Endothelial cell (in vitro differentiated cells): Measurements from ENCODE around the gene TTC9. TPM values are rescaled to one million over a fixed set of nuclear protein-coding genes. Genes with fewer than 3 reads are reported as not detected.

ENCODE experiments used
- DNase-seq: peaks from one replicate; pipeline ENCODE4 v3.0.0; 2021; ENCODE audit warnings: low spot score
- H3K27ac Mint-ChIP-seq: one replicate; pipeline ENCODE4 v1.8.0; 2021; ENCODE audit warnings: mixed read lengths, inconsistent platforms; ENCODE audit not compliant: unreplicated experiment
- H3K27me3 Mint-ChIP-seq: one replicate; pipeline ENCODE4 v1.8.0; 2021; ENCODE audit warnings: mild to moderate bottlenecking, moderate library complexity, mixed read lengths, inconsistent platforms; ENCODE audit not compliant: unreplicated experiment
- H3K36me3 Mint-ChIP-seq: one replicate; pipeline ENCODE4 v1.8.0; 2021; ENCODE audit warnings: mild to moderate bottlenecking, low read depth, mixed read lengths, inconsistent platforms; ENCODE audit not compliant: unreplicated experiment
- H3K4me1 Mint-ChIP-seq: one replicate; pipeline ENCODE4 v1.8.0; 2021; ENCODE audit warnings: mild to moderate bottlenecking, mixed read lengths, inconsistent platforms; ENCODE audit not compliant: unreplicated experiment
- H3K4me3 Mint-ChIP-seq: one replicate; pipeline ENCODE4 v1.8.0; 2021; ENCODE audit warnings: mild to moderate bottlenecking, mixed read lengths, inconsistent platforms; ENCODE audit not compliant: unreplicated experiment
- H3K9me3 Mint-ChIP-seq: one replicate; pipeline ENCODE4 v1.8.0; 2021; ENCODE audit warnings: mixed read lengths, inconsistent platforms; ENCODE audit not compliant: unreplicated experiment
- total RNA-seq: library from RNA; stranded (reverse); fragmentation: NEBNext Ultra II Directional; extraction: Animal tissue kit (Norgen Biotek cat#: 25700); gene quantifications from one replicate; pipeline ENCODE4 v1.2.1, GENCODE V29; 2021; ENCODE audit not compliant: unreplicated experiment
- TF ChIP-seq, protein P1 (sequence below): fragments of 200-600 bp; sonication (generic); IDR thresholded peaks from one replicate; pipeline ENCODE4 v1.5.0; 2021; ENCODE audit warnings: antibody characterized with exemption; ENCODE audit not compliant: unreplicated experiment

Gene TTC9
- total RNA-seq, 1 donor from 2014 or later: 16.9 TPM

DNA sequence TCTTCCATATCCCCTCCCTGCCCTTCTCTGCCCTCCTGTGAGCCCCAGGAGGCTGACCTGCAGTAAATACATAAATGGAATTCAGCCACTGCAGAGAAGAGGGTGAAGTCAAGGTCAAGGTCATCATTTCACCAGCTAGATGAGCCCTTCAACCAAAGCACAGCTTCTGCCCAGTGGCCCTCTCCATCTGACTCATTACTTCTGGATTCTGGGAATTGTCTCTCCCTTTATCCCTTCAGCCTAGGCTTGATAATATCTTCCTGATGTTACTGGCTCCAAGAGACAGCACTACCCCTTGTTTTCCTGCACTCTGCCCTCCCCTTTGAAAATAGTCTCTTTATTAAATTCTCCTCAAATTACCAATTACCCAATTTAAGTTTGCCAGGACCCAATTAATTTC, 64.5 kb downstream of the TTC9 start:
- Mint-ChIP-seq H3K4me1 (peaks cover 15% of the 10 kb centered on the region), H3K27ac (no peak overlapping the region), H3K36me3 (no peaks in the 10 kb centered on the region), H3K9me3 (no peaks in the 10 kb centered on the region), H3K27me3 (peaks cover 7% of the 10 kb centered on the region), H3K4me3 (no peak overlapping the region)
- DNase-seq: no peak
- TF ChIP-seq, protein P1, sequence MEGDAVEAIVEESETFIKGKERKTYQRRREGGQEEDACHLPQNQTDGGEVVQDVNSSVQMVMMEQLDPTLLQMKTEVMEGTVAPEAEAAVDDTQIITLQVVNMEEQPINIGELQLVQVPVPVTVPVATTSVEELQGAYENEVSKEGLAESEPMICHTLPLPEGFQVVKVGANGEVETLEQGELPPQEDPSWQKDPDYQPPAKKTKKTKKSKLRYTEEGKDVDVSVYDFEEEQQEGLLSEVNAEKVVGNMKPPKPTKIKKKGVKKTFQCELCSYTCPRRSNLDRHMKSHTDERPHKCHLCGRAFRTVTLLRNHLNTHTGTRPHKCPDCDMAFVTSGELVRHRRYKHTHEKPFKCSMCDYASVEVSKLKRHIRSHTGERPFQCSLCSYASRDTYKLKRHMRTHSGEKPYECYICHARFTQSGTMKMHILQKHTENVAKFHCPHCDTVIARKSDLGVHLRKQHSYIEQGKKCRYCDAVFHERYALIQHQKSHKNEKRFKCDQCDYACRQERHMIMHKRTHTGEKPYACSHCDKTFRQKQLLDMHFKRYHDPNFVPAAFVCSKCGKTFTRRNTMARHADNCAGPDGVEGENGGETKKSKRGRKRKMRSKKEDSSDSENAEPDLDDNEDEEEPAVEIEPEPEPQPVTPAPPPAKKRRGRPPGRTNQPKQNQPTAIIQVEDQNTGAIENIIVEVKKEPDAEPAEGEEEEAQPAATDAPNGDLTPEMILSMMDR: no peak

DNA sequence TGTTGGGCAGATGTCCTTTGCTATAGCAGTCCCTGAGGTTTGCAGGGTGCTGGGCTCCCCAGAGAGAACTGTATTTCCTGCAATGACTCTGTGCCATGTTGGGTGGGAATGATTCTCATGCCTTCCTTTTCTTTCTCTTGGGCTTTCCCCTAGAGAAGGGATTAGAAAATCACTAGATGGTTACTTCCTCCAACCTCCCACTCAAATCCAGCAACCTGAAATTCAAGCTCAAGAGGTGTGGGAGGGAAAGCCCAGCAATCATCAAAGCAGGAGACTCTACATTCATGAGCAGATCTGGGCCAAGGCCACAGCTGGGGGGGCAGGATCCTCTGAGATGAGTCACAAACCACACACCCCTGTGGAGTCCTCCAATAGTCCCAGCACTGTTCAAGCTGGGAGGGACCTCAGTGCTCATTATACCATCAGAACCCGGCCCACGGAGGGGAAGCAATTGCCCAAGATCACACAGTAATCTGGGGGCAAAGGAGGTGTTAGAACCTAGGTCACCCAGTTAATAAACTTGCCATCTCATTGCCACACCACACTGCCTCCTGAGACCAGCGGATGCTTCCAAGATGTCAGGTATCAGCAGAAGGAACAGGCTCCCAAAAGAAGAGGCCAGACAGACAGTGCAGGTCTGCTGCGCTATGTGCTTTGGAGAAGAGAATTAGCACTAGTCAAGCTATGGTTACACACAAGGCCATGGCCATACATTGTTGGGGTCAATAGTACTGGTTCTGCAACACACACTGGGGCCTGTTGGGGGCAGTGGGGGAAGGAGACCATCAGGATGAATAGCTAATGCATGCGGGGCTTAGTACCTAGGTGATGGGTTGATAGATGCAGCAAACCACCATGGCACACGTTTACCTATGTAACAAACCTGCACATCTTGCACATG, 65.7 kb downstream of the TTC9 start:
- Mint-ChIP-seq H3K4me1 (peaks cover 6% of the 10 kb centered on the region), H3K4me3 (no peak overlapping the region), H3K9me3 (no peaks in the 10 kb centered on the region), H3K27ac (no peak overlapping the region), H3K27me3 (peaks cover 11% of the 10 kb centered on the region), H3K36me3 (no peaks in the 10 kb centered on the region)
- DNase-seq: no peak
- TF ChIP-seq, protein P1: no peak

DNA sequence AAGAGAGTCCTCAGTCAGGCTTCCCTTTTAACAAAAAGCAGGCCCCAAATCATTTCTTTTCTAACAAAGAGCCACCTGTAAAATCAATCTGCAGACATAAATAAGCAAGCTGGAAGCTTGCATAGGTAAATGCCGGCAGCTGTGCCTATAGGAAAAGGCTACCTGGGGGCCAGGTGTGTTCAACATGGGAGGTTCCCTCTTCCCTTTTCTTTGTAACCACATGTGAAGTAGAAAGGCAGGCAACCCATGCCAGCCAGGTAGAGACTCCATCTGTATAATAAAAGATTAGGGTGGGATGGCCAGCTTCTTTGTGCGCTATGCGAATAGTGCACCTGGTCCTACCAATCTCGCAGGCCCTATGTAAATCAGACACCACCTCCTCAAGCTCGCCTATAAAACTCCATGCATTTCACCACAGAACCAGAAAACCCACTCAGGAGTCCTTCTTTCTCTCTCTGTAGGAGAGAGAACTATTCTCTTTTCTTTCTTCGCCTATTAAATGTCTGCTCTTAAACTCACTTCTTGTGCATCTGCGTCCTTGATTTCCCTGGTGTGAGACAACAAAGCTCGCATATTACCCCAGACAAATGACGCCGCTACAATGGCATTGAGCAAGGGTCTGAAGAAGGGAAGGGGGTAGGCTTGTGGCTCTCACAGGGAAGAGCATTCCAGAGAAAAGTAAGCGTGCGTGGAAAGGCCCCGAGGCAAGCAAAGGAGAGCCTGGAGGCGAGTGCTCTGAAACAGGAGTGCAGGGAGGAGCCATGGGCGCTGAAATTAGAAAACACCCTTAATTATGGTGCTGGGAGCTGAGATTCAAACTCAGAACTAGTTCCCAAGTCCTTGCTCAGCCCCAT, 67.2 kb downstream of the TTC9 start:
- Mint-ChIP-seq H3K27ac (no peak overlapping the region), H3K36me3 (no peaks in the 10 kb centered on the region), H3K4me1 (peaks cover 10% of the 10 kb centered on the region)

DNA sequence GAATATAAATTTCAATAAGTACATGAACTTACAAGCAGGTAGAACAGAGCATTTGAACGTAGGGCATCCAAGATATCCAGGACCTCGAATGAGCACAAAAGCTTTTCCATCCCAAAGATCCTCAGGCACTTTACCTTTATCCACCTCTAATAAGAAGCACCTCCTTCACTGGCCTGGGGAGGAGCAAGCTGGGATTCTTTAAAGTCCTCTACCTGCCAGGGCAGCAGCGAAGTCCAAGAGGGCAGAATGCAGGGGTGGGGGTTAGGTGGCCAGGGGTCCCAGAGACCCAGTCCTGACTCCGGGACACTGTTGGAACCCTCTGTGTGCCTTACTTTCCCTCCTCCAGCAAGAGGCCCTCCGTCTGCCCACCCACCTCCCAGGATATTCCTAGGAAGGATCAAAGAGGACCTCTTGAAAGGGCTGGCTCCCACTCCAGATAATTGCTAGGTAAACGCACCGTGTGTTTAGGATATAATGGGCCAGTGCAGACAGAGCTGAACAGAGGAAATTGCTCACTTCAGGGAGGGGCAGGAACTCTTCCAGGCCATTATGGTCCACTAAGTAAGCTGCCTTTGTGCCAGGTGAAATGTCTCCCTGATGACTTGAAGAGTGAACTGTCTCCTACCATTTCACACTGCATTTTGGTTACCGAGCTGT, 68.1 kb downstream of the TTC9 start:
- Mint-ChIP-seq H3K9me3 (no peaks in the 10 kb centered on the region), H3K4me1 (peaks cover 11% of the 10 kb centered on the region), H3K27me3 (peaks cover 11% of the 10 kb centered on the region), H3K4me3 (no peak overlapping the region), H3K36me3 (no peaks in the 10 kb centered on the region), H3K27ac (no peak overlapping the region)
- DNase-seq: no peak
- TF ChIP-seq, protein P1: no peak

More for the DNA sequence above, 67.2 kb downstream of the TTC9 start:
- TF ChIP-seq, protein P1: no peak
- Mint-ChIP-seq H3K27me3 (peaks cover 11% of the 10 kb centered on the region), H3K4me3 (no peak overlapping the region), H3K9me3 (no peaks in the 10 kb centered on the region)
- no peak for DNase-seq
